GM13977 (cell line): ENCODE data around the gene MYO1A.

Source experiments
- DNase-seq: peaks from one replicate; pipeline ENCODE4 v3.0.0; 2012; ENCODE audit warnings: low spot score
- in situ Hi-C: fragments of 300-500 bp; cut with MboI; formaldehyde crosslinking; loops from one replicate; pipeline ENCODE4 v1.12.0; 2022; ENCODE audit warnings: low sequenced_read_pairs, low pct_unique_long_range_greater_than_20kb, mixed read lengths, inconsistent platforms; ENCODE audit not compliant: unreplicated experiment
- TF ChIP-seq, protein P1 (sequence below): IDR thresholded peaks from 2 replicates; pipeline ENCODE4 v1.5.1; 2012; ENCODE audit warnings: mild to moderate bottlenecking, control low read depth; ENCODE audit not compliant: insufficient read depth; ENCODE audit errors: extremely low read depth, missing control alignments

The MYO1A gene

DNA sequence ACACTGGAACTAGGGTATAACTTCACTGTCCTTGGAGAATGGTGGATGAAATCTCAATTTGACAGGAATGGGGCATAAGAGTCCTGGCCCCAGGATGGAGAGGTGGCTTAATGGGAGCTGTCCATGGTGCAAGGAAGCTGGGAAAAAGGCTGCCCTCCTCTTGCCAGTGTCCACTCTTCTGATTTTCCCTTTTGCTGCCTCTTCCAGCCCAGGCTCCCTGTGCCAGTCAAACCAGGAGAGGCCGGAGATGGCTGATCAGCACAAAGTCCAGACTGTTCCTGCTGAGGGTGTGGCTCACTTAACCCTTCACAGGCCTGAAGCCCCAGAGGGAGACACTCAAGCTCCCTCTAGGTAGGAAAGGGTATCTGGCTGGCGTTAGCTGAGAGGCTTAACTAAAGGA is at the start of gene MYO1A:
Gene MYO1A (minus strand): TSS at position 240 of the 400 bp plus-strand sequence. CDS start 1,806 bp downstream, outside the sequence.
- TF ChIP-seq, protein P1, sequence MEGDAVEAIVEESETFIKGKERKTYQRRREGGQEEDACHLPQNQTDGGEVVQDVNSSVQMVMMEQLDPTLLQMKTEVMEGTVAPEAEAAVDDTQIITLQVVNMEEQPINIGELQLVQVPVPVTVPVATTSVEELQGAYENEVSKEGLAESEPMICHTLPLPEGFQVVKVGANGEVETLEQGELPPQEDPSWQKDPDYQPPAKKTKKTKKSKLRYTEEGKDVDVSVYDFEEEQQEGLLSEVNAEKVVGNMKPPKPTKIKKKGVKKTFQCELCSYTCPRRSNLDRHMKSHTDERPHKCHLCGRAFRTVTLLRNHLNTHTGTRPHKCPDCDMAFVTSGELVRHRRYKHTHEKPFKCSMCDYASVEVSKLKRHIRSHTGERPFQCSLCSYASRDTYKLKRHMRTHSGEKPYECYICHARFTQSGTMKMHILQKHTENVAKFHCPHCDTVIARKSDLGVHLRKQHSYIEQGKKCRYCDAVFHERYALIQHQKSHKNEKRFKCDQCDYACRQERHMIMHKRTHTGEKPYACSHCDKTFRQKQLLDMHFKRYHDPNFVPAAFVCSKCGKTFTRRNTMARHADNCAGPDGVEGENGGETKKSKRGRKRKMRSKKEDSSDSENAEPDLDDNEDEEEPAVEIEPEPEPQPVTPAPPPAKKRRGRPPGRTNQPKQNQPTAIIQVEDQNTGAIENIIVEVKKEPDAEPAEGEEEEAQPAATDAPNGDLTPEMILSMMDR, result no peak
- in situ Hi-C loops, result no loop called here
- no peak for DNase-seq

DNA sequence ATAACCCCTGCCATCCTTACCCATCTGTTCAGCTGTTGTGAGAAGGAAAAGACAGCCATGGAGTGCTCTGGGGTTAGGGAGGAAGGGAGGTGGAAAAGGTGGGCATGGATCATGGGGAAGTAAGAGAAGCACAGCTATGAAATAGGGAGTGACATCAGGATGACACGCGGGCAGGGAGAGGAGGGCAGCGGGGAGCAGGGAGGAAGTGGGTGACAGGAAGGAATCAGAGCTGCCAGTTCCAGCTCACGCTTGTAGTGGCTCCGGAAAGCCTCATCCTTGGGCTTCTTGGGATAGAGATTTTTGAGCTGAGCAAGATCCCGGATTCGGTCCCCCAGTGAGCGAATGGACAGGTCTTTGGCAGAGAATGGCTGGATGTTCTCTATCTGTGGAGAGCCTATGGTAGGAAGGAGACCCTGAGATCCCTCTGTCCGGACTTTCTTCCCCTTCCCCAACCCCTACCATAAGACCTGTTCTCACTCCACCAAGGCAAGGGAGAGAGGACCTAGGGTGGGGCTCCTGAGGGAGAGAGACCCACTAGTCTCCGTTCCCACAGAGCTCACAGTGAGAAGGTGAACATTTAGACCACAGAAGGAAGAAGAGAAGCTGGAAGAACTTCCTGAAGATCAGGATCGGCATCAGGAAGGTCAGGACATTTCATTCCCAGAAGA is 49.3 kb upstream of the MYO1A start:
- TF ChIP-seq, protein P1, result no peak
- in situ Hi-C loops, result no loop called here
- no peak for DNase-seq

DNA sequence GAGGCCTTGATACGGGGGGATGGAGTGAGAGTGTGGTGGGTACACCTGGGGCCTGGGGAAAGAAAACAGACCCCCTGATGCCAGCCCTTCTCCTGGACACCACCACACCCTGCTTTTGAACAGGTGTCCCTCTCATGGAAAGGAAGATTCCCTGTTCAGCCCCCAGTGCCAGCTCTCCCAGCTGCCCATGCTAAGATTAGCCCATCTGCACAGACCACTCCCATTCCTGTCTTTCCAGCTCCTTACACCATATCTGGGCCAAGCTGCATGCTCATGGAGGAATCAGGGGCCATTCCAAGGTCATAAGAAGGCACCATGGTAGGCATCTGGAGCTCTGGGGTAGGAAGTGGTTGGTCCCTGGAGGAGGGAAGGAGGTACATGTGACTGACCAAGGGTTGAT is 48.6 kb upstream of the MYO1A start:
- TF ChIP-seq, protein P1, result no peak
- in situ Hi-C loops, result no loop called here
- DNase-seq, result no peak

DNA sequence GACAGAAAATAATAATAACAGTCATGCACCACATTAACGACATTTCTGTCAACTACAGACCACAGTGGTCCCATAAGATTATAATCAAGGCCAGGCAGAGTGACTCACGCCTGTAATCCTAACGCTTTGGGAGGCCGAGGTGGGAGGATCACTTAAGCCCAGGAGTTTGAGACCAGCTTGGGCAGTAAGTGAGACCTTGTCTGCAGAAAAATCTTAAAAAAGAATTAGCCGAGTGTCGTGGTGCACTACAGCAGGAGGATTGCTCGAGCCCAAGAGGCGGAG is 47.6 kb upstream of the MYO1A start:
- TF ChIP-seq, protein P1, result no peak
- in situ Hi-C loops, result no loop called here
- DNase-seq, result no peak

DNA sequence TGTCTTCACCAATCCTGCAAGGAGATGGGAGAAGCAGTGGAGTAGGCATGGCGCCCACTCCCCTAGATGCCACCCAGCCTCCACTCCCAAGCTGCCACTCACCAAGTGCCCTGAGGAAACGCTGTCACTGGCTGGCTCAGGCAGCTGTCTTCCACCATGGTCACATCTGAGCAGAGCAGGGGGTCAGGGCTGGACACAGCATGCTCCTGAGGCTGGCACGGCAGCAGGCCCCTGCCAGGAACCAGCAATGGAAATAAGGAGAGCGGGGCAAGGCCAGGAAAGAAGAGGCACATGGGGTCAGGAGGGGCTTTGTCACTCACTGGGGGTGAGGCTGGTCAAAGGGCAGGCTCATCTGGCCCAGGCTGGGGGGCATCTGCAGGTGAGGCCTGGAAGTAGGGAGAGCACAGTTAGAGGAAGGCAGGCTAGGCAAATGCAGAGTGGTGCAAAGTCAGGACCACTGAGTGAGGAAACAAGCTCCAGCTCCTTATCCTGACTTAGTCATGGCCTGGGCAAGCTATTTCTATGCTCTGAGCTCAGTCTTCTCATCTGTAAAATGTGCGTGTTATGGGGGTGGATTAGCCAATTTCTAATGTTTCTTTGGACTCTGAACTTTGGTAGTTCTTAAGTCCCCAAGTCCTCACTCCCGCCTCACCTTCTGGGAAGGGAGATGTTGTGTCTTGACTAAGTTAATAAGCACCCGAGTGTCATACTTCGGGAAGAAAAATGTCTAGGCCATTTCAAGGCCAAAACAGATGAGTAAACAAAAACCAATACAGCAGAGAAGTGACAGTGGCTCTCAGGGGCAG is 47.0 kb upstream of the MYO1A start:
- DNase-seq, result peak; percentile 4
- TF ChIP-seq, protein P1, result no peak
- in situ Hi-C loops, result no loop called here

DNA sequence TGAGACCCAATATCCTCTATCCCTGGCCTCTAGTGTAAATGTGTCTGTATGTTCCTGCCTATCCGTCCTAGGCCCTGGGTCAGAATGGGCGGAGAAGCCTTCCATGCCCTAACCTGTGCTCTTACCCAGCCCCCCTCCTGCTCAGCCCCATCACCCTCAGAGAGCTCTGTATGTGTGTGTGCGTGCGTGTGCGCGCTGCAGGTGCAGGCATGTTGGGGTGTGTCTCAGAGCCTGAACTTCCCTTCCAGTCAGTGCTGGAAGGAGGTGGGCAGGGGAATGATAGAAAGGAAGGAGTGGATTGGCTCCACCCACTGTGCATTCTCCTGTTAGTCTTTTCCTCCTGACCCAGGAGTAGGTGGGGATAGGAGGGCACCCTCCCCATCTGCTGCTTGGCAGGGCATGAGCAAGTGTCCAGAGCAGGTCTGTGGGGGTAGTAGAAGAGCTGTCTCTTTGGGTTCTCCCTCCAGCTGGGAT is 46.2 kb upstream of the MYO1A start:
- peak; percentile 6 for DNase-seq
- in situ Hi-C loops, result no loop called here
- TF ChIP-seq, protein P1, result no peak
